WERI-Rb-1 (cell line): Measurements from ENCODE around the gene AHCTF1.

ENCODE experiments used
- DNase-seq: peaks from one replicate; pipeline ENCODE4 v3.0.0-alpha.2; 2020
- H3K27ac ChIP-seq: fragments of 250-450 bp; sonication (Bioruptor Pico); 2 replicates; pipeline ENCODE4 v1.5.1; 2020; ENCODE audit warnings: mild to moderate bottlenecking, moderate library complexity
- H3K27me3 ChIP-seq: fragments of 250-450 bp; sonication (Bioruptor Pico); 2 replicates; pipeline ENCODE4 v1.5.1; 2021; ENCODE audit warnings: mild to moderate bottlenecking, low read depth, moderate library complexity; ENCODE audit not compliant: insufficient read depth, severe bottlenecking
- H3K36me3 ChIP-seq: fragments of 250-450 bp; sonication (Bioruptor Pico); 2 replicates; pipeline ENCODE4 v1.5.1; 2020; ENCODE audit warnings: mild to moderate bottlenecking, moderate library complexity
- H3K4me3 ChIP-seq: 2 replicates; pipeline ENCODE4 v1.5.1; 2011; ENCODE audit warnings: low read depth, mild to moderate bottlenecking, control low read depth, low read length
- H3K9me3 ChIP-seq: fragments of 250-450 bp; sonication (Bioruptor Pico); 2 replicates; pipeline ENCODE4 v1.5.1; 2021; ENCODE audit warnings: mild to moderate bottlenecking, moderate library complexity; ENCODE audit not compliant: severe bottlenecking
- CTCF ChIP-seq: IDR thresholded peaks from 2 replicates; pipeline ENCODE4 v1.5.1; 2011; ENCODE audit warnings: low read depth, mild to moderate bottlenecking, control low read depth, inconsistent platforms, low read length

Gene AHCTF1

GRCh38 chr1:246803883-246804282 is 127.9 kb downstream of the AHCTF1 start:
- Histone ChIP-seq H3K9me3 (peaks cover 2% of the 10 kb centered on the region), H3K4me3 (no peak overlapping the region), H3K36me3 (no peaks in the 10 kb centered on the region), H3K27me3 (no peaks in the 10 kb centered on the region), H3K27ac (no peak overlapping the region)
- DNase-seq = no peak
- TF ChIP-seq CTCF = no peak

- Histone ChIP-seq H3K27me3 (no peaks in the 10 kb centered on the region), H3K36me3 (no peaks in the 10 kb centered on the region), H3K27ac (no peak overlapping the region), H3K4me3 (no peak overlapping the region), H3K9me3 (peaks cover 2% of the 10 kb centered on the region)
- no peak for DNase-seq
- no peak for TF ChIP-seq CTCF
These were observed 128.4 kb downstream of the AHCTF1 start for GRCh38 chr1:246803373-246803772.

GRCh38 chr1:246801241-246802020 is 130.3 kb downstream of the AHCTF1 start:
- DNase-seq = no peak
- TF ChIP-seq CTCF = no peak
- H3K27me3 ChIP-seq = no peaks in the 10 kb centered on the region
- H3K9me3 ChIP-seq = peaks cover 2% of the 10 kb centered on the region
- H3K4me3 ChIP-seq = no peak overlapping the region
- H3K36me3 ChIP-seq = no peaks in the 10 kb centered on the region
- no peak overlapping the region for H3K27ac ChIP-seq

- Histone ChIP-seq H3K9me3 (peaks cover 2% of the 10 kb centered on the region), H3K4me3 (no peak overlapping the region), H3K27ac (no peak overlapping the region), H3K27me3 (no peaks in the 10 kb centered on the region), H3K36me3 (no peaks in the 10 kb centered on the region)
- no peak for TF ChIP-seq CTCF
- no peak for DNase-seq
These were observed 131.0 kb downstream of the AHCTF1 start for GRCh38 chr1:246800756-246801155.

GRCh38 chr1:246800356-246800755 is 131.4 kb downstream of the AHCTF1 start:
- Histone ChIP-seq H3K27me3 (no peaks in the 10 kb centered on the region), H3K27ac (no peak overlapping the region), H3K9me3 (peaks cover 2% of the 10 kb centered on the region), H3K36me3 (no peaks in the 10 kb centered on the region), H3K4me3 (no peak overlapping the region)
- no peak for TF ChIP-seq CTCF
- no peak for DNase-seq
